Activated CD8-positive, alpha-beta memory T cell treated with anti-CD3 and anti-CD28 coated beads, Interleukin-2, amount 50 U/mL, for 4 hours (primary cell): ENCODE results near the gene VPS35.
"Not testable (repeated sequence)": the region's sequence is repeated elsewhere in the genome, so short reads cannot be mapped to it uniquely, and the experiment has no call there.

ENCODE experiments used
- DNase-seq: peaks from one replicate; pipeline ENCODE4 v3.0.0-alpha.2; 2020

The VPS35 gene

GRCh38 chr16:46650254-46650623 is 38.7 kb downstream of the VPS35 start:
- no peak for DNase-seq

DNA sequence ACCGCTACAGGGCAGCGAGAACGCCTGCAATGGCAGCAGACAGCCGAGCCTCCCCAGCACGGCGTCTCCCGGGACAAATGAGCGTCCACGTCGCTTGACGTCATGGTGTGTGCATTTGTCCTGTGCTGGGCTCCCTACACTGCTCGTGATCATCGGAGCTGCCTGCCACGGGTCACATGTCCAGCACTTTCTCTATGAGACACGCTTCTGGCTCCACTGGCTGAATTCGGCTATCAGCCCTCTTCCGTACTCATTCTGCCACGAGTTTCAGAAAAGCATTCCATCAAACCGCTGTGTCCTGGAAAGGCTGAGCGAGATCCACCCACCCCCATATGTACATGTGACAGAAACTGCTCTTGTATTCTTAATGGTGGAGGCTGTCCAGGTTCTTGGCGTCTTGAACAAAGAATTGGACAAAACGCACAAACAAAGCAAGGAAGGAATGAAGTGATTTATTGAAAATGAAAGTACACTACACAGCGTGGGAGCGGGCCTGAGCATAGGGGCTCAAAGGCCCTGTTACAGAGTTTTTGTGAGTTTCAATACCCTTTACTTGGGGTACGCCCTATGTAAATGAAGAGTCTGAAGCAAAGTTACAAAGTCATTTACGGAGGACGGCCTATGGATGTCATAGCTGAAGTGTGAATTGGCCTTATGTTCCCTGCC is 39.3 kb downstream of the VPS35 start:
- DNase-seq = no peak

- no peak for DNase-seq
Measured at GRCh38 chr16:46648656-46649055, 40.3 kb downstream of the VPS35 start.

DNA sequence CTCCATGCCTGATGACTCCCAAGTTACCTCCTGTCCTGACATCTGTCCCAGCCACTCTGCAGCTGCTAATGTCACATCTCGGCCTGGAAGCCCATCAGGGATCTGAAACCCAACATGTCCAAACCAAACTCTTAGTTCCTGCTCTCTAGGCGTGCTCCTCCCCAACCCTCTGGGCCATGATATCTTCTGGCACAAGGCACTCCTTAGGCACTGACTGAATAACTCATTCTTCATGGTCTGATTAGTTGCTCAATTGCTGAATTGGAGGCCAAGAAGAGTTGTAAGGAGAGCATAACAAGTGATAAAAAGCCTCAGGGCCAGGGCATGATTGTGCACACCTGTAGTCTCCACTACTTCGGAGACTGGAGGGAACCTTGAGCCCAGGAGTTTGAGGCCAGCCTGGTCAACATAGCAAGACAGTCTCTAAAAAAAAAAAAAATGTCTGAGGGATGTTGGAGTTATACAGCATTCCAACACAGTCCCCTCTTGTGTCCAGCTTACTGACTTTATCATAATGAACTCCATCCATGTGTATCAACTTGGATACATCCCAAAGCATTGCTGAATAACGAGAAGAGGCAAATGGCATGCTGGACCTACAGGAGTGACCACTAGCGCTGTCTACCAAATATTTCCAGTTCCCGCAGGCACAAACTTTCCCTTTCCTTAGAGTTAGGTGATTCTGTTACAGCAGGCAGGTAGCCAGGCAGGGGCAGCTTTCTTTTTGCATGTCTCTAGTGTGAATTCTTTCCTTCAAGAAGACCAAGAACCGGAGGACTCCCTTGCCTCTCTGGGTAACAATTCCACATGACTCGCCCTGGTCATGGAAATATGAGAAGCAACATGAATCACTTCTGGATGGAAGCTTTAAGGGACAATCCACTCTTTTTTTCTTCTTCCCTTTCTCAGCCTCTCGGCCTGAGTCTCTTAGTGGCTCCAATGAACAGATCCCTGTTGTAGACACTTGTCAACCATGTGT is 49.7 kb downstream of the VPS35 start:
- no peak for DNase-seq

GRCh38 chr16:46632778-46633733 is 55.9 kb downstream of the VPS35 start:
- DNase-seq = no peak

GRCh38 chr16:46629331-46630219 is 59.4 kb downstream of the VPS35 start:
- no peak for DNase-seq

- DNase-seq = no peak
Measured at GRCh38 chr16:46627746-46628145, 61.2 kb downstream of the VPS35 start.

GRCh38 chr16:46626681-46627080 is 62.3 kb downstream of the VPS35 start:
- DNase-seq = not testable (repeated sequence)

GRCh38 chr16:46624862-46625261 is 64.1 kb downstream of the VPS35 start:
- DNase-seq = not testable (repeated sequence)

DNA sequence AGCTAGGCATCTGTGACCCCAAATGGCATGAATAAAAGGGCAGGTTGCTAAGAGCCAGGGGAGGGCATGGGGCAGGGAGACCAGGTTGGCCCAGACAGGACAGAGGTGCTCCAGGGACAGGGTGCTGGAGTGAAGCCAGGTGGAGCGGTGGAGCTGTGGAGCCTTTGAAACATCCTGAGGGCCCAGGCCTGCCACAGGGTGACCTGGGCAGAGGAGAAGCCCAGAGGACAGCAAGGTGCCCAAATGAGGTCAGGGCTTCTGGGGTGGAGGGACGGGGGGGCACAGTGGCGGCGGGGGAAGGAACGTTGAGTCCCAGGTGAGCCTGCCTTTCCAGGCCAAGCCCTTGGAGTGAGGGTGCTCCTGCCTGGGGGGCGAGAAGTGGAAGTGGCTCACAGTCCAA is 65.3 kb downstream of the VPS35 start:
- not testable (repeated sequence) for DNase-seq

DNA sequence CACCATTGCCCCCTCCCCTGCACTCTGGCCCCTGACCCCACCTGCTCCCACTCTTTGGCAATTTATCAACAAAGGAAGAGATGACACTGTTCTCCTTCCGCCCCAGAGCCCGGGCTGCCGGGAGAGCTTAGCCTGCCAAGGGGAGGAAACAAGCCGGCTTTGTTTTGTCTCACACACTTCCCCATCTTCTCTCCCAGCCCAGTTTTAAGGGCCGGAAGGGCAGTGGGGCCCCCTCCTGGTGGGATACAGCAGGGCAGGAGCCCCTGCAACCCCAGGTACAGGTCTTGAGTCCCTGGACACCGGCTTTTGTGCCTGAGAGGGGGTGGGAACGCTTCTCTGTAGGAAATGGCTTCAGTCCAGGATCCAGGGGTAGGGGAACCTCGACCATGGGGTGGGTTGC is 65.7 kb downstream of the VPS35 start:
- DNase-seq = not testable (repeated sequence)

DNA sequence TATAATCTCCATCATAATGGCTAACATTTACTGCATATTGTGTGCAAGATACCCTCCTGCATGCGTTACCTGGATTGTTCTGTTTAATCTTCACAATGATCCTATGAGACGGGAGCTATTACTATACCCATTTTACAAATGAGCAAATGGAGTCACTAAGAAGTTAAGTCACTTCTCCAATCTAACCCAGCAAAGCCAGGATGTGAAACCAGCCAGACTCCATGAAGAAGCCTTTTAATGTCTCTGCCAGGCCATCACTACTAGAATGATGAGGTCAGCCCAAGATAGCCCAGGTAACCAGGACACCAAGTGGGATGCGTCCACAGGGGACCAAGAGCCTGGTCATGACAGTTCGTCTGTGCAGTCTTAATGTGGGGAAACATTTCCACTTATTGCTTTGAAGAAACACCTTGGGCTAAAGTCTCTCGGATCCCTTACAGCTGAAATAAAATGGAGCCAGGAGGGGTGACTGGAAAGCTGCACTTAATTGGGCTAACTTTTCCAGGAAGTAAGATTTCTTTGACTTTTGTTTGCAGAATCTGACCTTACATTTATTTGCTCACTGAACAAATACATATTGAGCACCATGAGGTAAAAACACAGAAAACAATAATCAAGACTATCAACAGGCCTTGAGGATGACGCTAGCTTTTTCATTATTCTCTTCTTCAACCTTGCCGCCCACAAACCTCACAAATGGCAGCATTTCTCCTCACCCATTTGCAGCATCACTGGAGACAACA is 66.9 kb downstream of the VPS35 start:
- DNase-seq = no peak

DNA sequence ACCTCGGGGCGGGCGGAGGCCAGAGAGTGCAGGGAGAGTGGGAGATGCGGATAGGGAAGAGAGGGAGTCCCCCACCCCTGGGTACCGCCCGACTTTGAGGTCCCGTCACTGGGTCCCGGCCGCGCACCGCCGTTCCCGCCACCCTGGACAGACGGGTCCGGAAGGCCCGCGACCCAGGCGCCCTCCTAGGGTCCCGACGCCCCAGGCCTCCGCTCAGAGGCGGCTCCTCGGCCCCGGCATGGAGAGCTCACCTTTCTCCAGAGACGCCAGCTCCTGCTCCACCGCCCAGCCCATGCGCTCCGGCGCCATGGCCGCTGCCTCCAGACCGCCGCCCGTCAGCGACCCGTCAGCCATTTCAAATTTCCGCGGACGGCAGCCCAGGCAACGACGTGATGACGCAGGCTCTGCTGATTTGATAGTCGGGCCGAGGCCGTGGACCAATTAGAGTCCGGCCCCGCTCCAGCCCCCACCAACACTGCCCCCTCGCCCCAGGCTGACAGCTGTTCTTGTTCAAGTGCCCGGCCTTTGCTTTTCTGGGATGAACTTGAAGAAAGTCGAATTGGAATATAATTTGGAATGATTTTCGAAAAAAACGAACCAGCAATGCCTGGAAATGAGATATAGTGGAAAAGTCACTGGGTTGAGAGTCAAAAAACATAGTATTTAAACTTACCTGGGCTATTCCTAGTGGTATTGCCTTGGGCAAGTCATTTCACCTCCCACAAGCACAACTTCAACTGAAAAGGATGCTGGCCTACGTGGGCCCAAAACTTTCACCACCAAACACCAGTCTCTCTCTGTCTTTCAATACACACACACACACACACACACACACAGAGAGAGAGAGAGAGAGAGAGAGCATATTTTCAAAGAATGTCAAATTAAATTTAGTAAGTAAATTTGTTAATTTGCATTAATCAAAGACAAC is 67.7 kb downstream of the VPS35 start, which contains the start of gene SHCBP1:
SHCBP1 (minus strand) TSS at position 374 of the 928 bp plus-strand sequence; CDS start at position 354, 20 bp downstream.
- DNase-seq = peak; percentile 45

- no peak for DNase-seq
Measured at GRCh38 chr16:46620266-46621005, 68.5 kb downstream of the VPS35 start.

DNA sequence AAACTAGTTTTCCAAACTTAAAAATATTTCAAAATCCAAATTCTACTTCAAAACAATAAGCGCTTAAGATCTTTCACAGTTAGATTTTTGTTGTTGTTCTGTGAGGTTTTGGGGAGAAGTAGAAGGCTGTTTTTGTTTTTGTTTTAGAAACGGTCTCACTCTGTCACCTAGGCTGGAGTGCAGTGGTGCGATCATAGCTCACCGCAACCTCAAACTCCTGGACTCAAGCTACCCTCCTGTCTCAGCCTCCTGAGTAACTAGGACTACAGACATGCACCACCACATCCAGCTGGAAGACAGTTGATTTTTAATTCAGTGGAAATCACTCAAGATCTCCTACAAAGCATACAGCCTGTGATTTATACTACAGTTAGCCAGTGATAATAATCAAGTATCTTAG is 70.5 kb downstream of the VPS35 start:
- no peak for DNase-seq

GRCh38 chr16:46614006-46614405 is 75.0 kb downstream of the VPS35 start:
- DNase-seq = no peak

DNA sequence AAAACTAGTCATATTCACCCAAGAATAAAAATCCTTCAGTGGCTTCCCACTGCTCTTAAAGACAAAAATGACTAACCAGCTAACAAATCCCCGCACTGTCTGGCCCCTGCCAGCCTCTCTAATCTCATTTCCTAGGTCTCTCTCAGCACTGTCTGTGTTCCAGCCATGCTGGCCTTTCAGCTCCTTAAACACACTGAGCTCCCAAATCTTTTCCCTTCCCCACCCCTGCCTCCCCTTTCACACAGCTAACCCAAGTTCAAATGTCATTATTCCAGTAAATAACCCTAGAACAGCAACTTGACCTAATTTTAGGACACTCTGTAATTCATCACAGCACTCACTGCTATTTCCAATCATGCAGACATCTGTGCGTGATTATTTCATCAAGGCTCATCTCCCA is 75.6 kb downstream of the VPS35 start:
- DNase-seq = no peak

GRCh38 chr16:46612121-46612520 is 76.9 kb downstream of the VPS35 start:
- DNase-seq = no peak

DNA sequence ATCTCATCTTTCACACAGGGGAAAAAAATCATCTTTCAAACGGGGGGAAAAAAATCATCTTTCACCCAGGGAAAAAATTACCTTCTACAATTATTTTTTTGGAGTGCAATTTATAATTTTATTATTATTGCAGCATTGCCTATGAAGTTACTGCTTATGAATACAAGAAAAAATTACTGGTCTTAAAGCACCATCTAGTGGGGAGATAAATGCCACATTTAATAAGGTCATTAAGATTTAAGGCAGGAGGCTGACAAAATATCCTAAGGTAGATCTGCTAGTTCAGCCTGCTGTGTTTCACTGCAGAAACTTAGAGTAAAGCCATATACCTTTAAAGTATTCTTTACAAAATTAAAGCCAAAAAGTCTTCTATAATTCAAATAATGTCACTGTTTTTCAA is 81.4 kb downstream of the VPS35 start:
- DNase-seq = no peak
